Stimulated activated CD4-positive, alpha-beta T cell treated with anti-CD3 and anti-CD28 coated beads, Interleukin-2, amount 100 ng/mL, for 4 hours (primary cell): ENCODE measurements around the gene PIGO.

Experiments
- DNase-seq: peaks from one replicate; pipeline ENCODE4 v3.0.0-alpha.2; 2020; ENCODE audit warnings: low read depth

Gene PIGO

GRCh38 chr9:35106343-35106730 lies 9.9 kb upstream of the PIGO start:
- DNase-seq = no peak

- no peak for DNase-seq
These were observed 9.4 kb upstream of the PIGO start for GRCh38 chr9:35105571-35106342.

- no peak for DNase-seq
These were observed 8.7 kb upstream of the PIGO start for GRCh38 chr9:35105126-35105525.

GRCh38 chr9:35104586-35104985 lies 8.2 kb upstream of the PIGO start:
- no peak for DNase-seq

- no peak for DNase-seq
These were observed 7.3 kb upstream of the PIGO start for GRCh38 chr9:35103660-35104191.

- DNase-seq = peak; percentile 90
These were observed 6.6 kb upstream of the PIGO start, which contains the start of gene STOML2 for GRCh38 chr9:35102769-35103659. Gene STOML2, minus strand, starts transcription at chr9:35103131. Its CDS starts 37 bp downstream, at chr9:35103094.

- no peak for DNase-seq
These were observed 6.0 kb upstream of the PIGO start for GRCh38 chr9:35102465-35102768.

- no peak for DNase-seq
These were observed 1.2 kb upstream of the PIGO start for GRCh38 chr9:35097573-35097972.

- DNase-seq = no peak
These were observed 4.9 kb downstream of the PIGO start for GRCh38 chr9:35091536-35091935.

GRCh38 chr9:35089434-35089833 lies 7.0 kb downstream of the PIGO start:
- DNase-seq = no peak

GRCh38 chr9:35085078-35085477 lies 11.3 kb downstream of the PIGO start:
- no peak for DNase-seq

GRCh38 chr9:35079426-35080341 lies 16.7 kb downstream of the PIGO start, which contains the start of gene FANCG:
Gene FANCG, minus strand, starts transcription at chr9:35079942. Its CDS starts 418 bp downstream, at chr9:35079524.
- peak; percentile 66 for DNase-seq

- no peak for DNase-seq
These were observed 17.4 kb downstream of the PIGO start for GRCh38 chr9:35079041-35079425.

- DNase-seq = no peak
These were observed 18.3 kb downstream of the PIGO start for GRCh38 chr9:35078066-35078465.

- DNase-seq = no peak
These were observed 19.5 kb downstream of the PIGO start for GRCh38 chr9:35076848-35077247.

- DNase-seq = no peak
These were observed 21.0 kb downstream of the PIGO start for GRCh38 chr9:35075358-35075757.

GRCh38 chr9:35074791-35075190 lies 21.6 kb downstream of the PIGO start:
- no peak for DNase-seq

- no peak for DNase-seq
These were observed 22.2 kb downstream of the PIGO start for GRCh38 chr9:35074141-35074540.

GRCh38 chr9:35073279-35073612 lies 23.1 kb downstream of the PIGO start:
- no peak for DNase-seq

- peak; percentile 96 for DNase-seq
These were observed 23.7 kb downstream of the PIGO start, which contains the start of gene VCP for GRCh38 chr9:35072461-35073278. Gene VCP, minus strand, starts transcription at chr9:35072625. Its CDS starts 272 bp downstream, at chr9:35072353.
